ENCODE results near the gene RFLNA.

GRCh38 chr12:124299628-124300388 is 4.9 kb downstream of the RFLNA start:
- TF ChIP-seq NANOG (IDR thresholded peaks at IDR 0.05; ENCODE audit: borderline replicate concordance) (no peak), ZNF114 (CRISPR knock-in tag; IDR thresholded peaks at IDR 0.05) (no peak), POLR2AphosphoS5 (IDR thresholded peaks at IDR 0.05; ENCODE audit: low read depth) (no peak), EZH2 (IDR thresholded peaks at IDR 0.05; ENCODE audit: low read depth, unreplicated experiment) (no peak), EZH2phosphoT487 (IDR thresholded peaks at IDR 0.05; ENCODE audit: unreplicated experiment) (no peak), ETS1 (IDR thresholded peaks at IDR 0.05) (no peak), STAT1 (IDR thresholded peaks at IDR 0.05; ENCODE audit: unreplicated experiment) (no peak)
- TF ChIP-seq, protein P1, sequence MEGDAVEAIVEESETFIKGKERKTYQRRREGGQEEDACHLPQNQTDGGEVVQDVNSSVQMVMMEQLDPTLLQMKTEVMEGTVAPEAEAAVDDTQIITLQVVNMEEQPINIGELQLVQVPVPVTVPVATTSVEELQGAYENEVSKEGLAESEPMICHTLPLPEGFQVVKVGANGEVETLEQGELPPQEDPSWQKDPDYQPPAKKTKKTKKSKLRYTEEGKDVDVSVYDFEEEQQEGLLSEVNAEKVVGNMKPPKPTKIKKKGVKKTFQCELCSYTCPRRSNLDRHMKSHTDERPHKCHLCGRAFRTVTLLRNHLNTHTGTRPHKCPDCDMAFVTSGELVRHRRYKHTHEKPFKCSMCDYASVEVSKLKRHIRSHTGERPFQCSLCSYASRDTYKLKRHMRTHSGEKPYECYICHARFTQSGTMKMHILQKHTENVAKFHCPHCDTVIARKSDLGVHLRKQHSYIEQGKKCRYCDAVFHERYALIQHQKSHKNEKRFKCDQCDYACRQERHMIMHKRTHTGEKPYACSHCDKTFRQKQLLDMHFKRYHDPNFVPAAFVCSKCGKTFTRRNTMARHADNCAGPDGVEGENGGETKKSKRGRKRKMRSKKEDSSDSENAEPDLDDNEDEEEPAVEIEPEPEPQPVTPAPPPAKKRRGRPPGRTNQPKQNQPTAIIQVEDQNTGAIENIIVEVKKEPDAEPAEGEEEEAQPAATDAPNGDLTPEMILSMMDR (conservative IDR thresholded peaks at IDR 0.05; ENCODE audit: low read depth in 2 of 2): no peak
- TF ChIP-seq, protein P2, sequence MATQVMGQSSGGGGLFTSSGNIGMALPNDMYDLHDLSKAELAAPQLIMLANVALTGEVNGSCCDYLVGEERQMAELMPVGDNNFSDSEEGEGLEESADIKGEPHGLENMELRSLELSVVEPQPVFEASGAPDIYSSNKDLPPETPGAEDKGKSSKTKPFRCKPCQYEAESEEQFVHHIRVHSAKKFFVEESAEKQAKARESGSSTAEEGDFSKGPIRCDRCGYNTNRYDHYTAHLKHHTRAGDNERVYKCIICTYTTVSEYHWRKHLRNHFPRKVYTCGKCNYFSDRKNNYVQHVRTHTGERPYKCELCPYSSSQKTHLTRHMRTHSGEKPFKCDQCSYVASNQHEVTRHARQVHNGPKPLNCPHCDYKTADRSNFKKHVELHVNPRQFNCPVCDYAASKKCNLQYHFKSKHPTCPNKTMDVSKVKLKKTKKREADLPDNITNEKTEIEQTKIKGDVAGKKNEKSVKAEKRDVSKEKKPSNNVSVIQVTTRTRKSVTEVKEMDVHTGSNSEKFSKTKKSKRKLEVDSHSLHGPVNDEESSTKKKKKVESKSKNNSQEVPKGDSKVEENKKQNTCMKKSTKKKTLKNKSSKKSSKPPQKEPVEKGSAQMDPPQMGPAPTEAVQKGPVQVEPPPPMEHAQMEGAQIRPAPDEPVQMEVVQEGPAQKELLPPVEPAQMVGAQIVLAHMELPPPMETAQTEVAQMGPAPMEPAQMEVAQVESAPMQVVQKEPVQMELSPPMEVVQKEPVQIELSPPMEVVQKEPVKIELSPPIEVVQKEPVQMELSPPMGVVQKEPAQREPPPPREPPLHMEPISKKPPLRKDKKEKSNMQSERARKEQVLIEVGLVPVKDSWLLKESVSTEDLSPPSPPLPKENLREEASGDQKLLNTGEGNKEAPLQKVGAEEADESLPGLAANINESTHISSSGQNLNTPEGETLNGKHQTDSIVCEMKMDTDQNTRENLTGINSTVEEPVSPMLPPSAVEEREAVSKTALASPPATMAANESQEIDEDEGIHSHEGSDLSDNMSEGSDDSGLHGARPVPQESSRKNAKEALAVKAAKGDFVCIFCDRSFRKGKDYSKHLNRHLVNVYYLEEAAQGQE (IDR thresholded peaks at IDR 0.05; ENCODE audit: unreplicated experiment): no peak

All from GM23338 (cell line).